HepG2 (cell line): ENCODE results near the gene BICDL1. TPM values are rescaled to one million over a fixed set of nuclear protein-coding genes. Genes with fewer than 3 reads are reported as not detected.

Experiments used
- BHLHE40 ChIP-seq: IDR thresholded peaks from 2 replicates; pipeline ENCODE4 v1.6.1; 2011; ENCODE audit warnings: low read length, improper control_type of control experiment
- HDAC6 ChIP-seq: fragments of 200-600 bp; sonication (generic); IDR thresholded peaks from 2 replicates; pipeline ENCODE4 v1.7.0; 2017; ENCODE audit warnings: mild to moderate bottlenecking, antibody characterized with exemption, low read length, low read depth
- TAF1 ChIP-seq: sonication (generic); formaldehyde crosslinking; IDR thresholded peaks from 2 replicates; pipeline ENCODE4 v1.4.0; 2020; ENCODE audit warnings: missing genetic modification reagents
- ZNF331 ChIP-seq: sonication (generic); formaldehyde crosslinking; IDR thresholded peaks from 2 replicates; pipeline ENCODE4 v1.4.0; 2020; ENCODE audit warnings: missing genetic modification reagents
- ZNF343 ChIP-seq: sonication (generic); formaldehyde crosslinking; IDR thresholded peaks from 2 replicates; pipeline ENCODE4 v1.4.0; 2020; ENCODE audit warnings: mild to moderate bottlenecking, missing genetic modification reagents
- ZNF382 ChIP-seq: sonication (generic); formaldehyde crosslinking; IDR thresholded peaks from 2 replicates; pipeline ENCODE4 v1.5.0; 2020; ENCODE audit warnings: missing genetic modification reagents, mild to moderate bottlenecking, borderline replicate concordance
- ZNF605 ChIP-seq: sonication (generic); formaldehyde crosslinking; IDR thresholded peaks from 2 replicates; pipeline ENCODE4 v1.8.0; 2022; ENCODE audit warnings: mild to moderate bottlenecking, missing genetic modification reagents
- polyA plus RNA-seq, 8 experiments: library from polyadenylated mRNA; depleted of rRNA in 3 of 8; stranded (reverse) in 7 of 8; unstranded in 1 of 8; fragments of >200 nt; fragmentation: Illumina TruSeq in 4 of 8; extraction: Trizol in 4 of 8; gene quantifications; 2 replicates each; pipeline versions ENCODE4 v1.2.1 to v1.2.3, GENCODE V29; 2011 to 2016; ENCODE audit warnings: low read depth in 4 of 8, missing spikeins in 1 of 8, mixed read lengths in 1 of 8; ENCODE audit not compliant: insufficient read depth in 1 of 8
- total RNA-seq, 5 experiments: library from RNA; depleted of rRNA; stranded (reverse); fragments of >200 nt; fragmentation: Illumina TruSeq; extraction: Trizol; gene quantifications; 2 replicates each; pipeline ENCODE4 v1.2.3, GENCODE V29; 2016; ENCODE audit warnings: low read depth in 1 of 5
- TF ChIP-seq, protein P1 (sequence below): sonication (generic); formaldehyde crosslinking; IDR thresholded peaks from 2 replicates; pipeline ENCODE4 v1.4.0; 2020; ENCODE audit warnings: mild to moderate bottlenecking, low read depth, missing genetic modification reagents
- TF ChIP-seq, protein P2 (sequence below): sonication (generic); formaldehyde crosslinking; IDR thresholded peaks from 2 replicates; pipeline ENCODE4; 2020; ENCODE audit warnings: missing genetic modification reagents, mild to moderate bottlenecking, borderline replicate concordance
- TF ChIP-seq, protein P3 (sequence below): sonication (generic); formaldehyde crosslinking; IDR thresholded peaks from 2 replicates; pipeline ENCODE4 v1.5.0; 2020; ENCODE audit warnings: mild to moderate bottlenecking, missing genetic modification reagents
- TF ChIP-seq, protein P4 (sequence below): IDR thresholded peaks from 2 replicates; pipeline ENCODE4 v1.6.1; 2016
- TF ChIP-seq, protein P5 (sequence below): IDR thresholded peaks from 2 replicates; pipeline ENCODE4 v1.6.1; 2016; ENCODE audit warnings: missing genetic modification reagents, missing compliant biosample characterization
- TF ChIP-seq, protein P6 (sequence below): sonication (generic); formaldehyde crosslinking; IDR thresholded peaks from 2 replicates; pipeline ENCODE4 v1.4.0; 2020; ENCODE audit warnings: missing genetic modification reagents, borderline replicate concordance

BICDL1 gene
- total and polyA plus RNA-seq, 2 of the 13 experiments (the other 11 are each of a cell fraction or from before 2014, with no cell fraction given): 3.6 to 9.7 TPM

DNA sequence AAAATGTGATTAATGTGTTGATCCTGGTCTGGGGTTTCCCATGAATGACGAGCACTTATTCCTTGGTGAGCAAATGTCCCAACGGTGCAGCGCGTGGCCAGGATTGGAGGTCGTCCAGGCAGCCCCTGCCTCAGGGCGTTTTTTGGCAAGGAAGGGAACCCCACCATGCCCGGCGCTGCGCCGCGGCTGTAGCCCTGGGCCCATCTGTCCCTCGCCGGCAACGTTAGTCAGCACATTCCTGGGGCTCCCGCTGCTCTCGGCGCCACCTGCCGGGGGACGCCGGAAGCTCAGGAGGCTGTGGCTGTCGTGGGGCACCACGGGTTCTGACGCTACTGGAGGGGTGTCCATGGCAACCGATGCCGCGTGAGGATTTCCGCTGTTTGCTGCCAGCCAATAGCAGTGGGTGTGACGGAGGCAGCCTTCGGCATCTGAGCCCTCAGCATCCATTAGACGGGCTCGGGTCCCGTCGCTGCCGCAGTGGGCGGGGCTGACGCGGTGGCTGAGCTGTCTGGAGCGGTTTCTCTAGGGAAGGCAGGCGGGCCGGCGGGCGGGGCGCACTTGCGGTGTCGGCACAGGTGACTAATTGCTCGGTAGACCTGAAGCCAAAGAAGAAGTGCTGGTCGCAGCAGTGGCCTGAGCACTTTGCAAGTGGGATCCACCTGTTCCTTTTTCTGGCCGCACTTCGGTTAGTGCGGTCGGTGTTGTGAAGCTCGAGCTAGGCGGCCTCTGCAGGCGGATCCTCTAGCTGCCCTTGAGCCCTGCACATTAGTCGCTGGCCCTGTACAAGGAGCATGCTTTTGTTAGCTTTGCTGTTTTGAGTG is 98.0 kb downstream of the BICDL1 start (continued):
- TF ChIP-seq HDAC6 (no peak), ZNF343 (CRISPR knock-in tag) (no peak; the same call in 1 of the 2 replicates), BHLHE40 (peak; percentile 24; the same call in 1 of the 2 replicates), TAF1 (peak; percentile 51; the same call in 1 of the 2 replicates), ZNF331 (CRISPR knock-in tag) (peak; percentile 70; the same call in 1 of the 2 replicates), ZNF605 (CRISPR knock-in tag) (peak; percentile 60; the same call in 1 of the 2 replicates), ZNF382 (CRISPR knock-in tag) (no peak)
- TF ChIP-seq, protein P1, sequence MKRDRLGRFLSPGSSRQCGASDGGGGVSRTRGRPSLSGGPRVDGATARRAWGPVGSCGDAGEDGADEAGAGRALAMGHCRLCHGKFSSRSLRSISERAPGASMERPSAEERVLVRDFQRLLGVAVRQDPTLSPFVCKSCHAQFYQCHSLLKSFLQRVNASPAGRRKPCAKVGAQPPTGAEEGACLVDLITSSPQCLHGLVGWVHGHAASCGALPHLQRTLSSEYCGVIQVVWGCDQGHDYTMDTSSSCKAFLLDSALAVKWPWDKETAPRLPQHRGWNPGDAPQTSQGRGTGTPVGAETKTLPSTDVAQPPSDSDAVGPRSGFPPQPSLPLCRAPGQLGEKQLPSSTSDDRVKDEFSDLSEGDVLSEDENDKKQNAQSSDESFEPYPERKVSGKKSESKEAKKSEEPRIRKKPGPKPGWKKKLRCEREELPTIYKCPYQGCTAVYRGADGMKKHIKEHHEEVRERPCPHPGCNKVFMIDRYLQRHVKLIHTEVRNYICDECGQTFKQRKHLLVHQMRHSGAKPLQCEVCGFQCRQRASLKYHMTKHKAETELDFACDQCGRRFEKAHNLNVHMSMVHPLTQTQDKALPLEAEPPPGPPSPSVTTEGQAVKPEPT (CRISPR knock-in tag): no peak; the same call in 1 of the 2 replicates
- TF ChIP-seq, protein P2, sequence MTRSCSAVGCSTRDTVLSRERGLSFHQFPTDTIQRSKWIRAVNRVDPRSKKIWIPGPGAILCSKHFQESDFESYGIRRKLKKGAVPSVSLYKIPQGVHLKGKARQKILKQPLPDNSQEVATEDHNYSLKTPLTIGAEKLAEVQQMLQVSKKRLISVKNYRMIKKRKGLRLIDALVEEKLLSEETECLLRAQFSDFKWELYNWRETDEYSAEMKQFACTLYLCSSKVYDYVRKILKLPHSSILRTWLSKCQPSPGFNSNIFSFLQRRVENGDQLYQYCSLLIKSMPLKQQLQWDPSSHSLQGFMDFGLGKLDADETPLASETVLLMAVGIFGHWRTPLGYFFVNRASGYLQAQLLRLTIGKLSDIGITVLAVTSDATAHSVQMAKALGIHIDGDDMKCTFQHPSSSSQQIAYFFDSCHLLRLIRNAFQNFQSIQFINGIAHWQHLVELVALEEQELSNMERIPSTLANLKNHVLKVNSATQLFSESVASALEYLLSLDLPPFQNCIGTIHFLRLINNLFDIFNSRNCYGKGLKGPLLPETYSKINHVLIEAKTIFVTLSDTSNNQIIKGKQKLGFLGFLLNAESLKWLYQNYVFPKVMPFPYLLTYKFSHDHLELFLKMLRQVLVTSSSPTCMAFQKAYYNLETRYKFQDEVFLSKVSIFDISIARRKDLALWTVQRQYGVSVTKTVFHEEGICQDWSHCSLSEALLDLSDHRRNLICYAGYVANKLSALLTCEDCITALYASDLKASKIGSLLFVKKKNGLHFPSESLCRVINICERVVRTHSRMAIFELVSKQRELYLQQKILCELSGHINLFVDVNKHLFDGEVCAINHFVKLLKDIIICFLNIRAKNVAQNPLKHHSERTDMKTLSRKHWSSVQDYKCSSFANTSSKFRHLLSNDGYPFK: peak; percentile 66; the same call in 1 of the 2 replicates
- TF ChIP-seq, protein P3, sequence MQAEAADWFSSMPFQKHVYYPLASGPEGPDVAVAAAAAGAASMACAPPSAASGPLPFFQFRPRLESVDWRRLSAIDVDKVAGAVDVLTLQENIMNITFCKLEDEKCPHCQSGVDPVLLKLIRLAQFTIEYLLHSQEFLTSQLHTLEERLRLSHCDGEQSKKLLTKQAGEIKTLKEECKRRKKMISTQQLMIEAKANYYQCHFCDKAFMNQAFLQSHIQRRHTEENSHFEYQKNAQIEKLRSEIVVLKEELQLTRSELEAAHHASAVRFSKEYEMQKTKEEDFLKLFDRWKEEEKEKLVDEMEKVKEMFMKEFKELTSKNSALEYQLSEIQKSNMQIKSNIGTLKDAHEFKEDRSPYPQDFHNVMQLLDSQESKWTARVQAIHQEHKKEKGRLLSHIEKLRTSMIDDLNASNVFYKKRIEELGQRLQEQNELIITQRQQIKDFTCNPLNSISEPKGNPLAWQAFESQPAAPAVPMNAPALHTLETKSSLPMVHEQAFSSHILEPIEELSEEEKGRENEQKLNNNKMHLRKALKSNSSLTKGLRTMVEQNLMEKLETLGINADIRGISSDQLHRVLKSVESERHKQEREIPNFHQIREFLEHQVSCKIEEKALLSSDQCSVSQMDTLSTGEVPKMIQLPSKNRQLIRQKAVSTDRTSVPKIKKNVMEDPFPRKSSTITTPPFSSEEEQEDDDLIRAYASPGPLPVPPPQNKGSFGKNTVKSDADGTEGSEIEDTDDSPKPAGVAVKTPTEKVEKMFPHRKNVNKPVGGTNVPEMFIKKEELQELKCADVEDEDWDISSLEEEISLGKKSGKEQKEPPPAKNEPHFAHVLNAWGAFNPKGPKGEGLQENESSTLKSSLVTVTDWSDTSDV (CRISPR knock-in tag): peak; percentile 69; the same call in 1 of the 2 replicates
- TF ChIP-seq, protein P4, sequence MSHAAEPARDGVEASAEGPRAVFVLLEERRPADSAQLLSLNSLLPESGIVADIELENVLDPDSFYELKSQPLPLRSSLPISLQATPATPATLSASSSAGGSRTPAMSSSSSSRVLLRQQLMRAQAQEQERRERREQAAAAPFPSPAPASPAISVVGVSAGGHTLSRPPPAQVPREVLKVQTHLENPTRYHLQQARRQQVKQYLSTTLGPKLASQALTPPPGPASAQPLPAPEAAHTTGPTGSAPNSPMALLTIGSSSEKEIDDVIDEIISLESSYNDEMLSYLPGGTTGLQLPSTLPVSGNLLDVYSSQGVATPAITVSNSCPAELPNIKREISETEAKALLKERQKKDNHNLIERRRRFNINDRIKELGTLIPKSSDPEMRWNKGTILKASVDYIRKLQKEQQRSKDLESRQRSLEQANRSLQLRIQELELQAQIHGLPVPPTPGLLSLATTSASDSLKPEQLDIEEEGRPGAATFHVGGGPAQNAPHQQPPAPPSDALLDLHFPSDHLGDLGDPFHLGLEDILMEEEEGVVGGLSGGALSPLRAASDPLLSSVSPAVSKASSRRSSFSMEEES (CRISPR knock-in tag): peak; percentile 84
- TF ChIP-seq, protein P5, sequence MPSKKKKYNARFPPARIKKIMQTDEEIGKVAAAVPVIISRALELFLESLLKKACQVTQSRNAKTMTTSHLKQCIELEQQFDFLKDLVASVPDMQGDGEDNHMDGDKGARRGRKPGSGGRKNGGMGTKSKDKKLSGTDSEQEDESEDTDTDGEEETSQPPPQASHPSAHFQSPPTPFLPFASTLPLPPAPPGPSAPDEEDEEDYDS: no peak; the same call in 1 of the 2 replicates
- TF ChIP-seq, protein P6, sequence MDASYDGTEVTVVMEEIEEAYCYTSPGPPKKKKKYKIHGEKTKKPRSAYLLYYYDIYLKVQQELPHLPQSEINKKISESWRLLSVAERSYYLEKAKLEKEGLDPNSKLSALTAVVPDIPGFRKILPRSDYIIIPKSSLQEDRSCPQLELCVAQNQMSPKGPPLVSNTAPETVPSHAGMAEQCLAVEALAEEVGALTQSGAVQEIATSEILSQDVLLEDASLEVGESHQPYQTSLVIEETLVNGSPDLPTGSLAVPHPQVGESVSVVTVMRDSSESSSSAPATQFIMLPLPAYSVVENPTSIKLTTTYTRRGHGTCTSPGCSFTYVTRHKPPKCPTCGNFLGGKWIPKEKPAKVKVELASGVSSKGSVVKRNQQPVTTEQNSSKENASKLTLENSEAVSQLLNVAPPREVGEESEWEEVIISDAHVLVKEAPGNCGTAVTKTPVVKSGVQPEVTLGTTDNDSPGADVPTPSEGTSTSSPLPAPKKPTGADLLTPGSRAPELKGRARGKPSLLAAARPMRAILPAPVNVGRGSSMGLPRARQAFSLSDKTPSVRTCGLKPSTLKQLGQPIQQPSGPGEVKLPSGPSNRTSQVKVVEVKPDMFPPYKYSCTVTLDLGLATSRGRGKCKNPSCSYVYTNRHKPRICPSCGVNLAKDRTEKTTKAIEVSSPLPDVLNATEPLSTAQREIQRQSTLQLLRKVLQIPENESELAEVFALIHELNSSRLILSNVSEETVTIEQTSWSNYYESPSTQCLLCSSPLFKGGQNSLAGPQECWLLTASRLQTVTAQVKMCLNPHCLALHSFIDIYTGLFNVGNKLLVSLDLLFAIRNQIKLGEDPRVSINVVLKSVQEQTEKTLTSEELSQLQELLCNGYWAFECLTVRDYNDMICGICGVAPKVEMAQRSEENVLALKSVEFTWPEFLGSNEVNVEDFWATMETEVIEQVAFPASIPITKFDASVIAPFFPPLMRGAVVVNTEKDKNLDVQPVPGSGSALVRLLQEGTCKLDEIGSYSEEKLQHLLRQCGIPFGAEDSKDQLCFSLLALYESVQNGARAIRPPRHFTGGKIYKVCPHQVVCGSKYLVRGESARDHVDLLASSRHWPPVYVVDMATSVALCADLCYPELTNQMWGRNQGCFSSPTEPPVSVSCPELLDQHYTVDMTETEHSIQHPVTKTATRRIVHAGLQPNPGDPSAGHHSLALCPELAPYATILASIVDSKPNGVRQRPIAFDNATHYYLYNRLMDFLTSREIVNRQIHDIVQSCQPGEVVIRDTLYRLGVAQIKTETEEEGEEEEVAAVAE (CRISPR knock-in tag): 0 out of 2 replicates have a peak, but pooled peaks have one; percentile 44
